Caco-2 (cell line): ENCODE measurements around the gene PSMG1. TPM values are rescaled to one million over a fixed set of nuclear protein-coding genes. Genes with fewer than 3 reads are reported as not detected.

ENCODE experiments used
- BruUV-seq: library from RNA; stranded (reverse); fragments of 400-500 nt; replicated peaks from 2 replicates; lab custom pipeline; 2021; lab: Mats Ljungman, UMichigan
- CTCF ChIA-PET: fragments of 300-600 bp; sonication (Branson Sonifier 250); formaldehyde crosslinking; loops from one replicate; lab custom pipeline; 2022; ENCODE audit warnings: antibody characterized with exemption; lab: Charles Lee
- POLR2A ChIA-PET: fragments of 300-600 bp; sonication (Branson Sonifier 250); formaldehyde crosslinking; loops from one replicate; lab custom pipeline; 2022; ENCODE audit warnings: antibody characterized with exemption; lab: Charles Lee
- DNase-seq, 2 experiments: peaks; one replicate each; pipeline versions ENCODE4 v3.0.0 to v3.0.0-alpha.2; 2020 to 2022
- H3K27me3 ChIP-seq: replicated peaks from 2 replicates; pipeline ENCODE4 v1.6.0; 2011; ENCODE audit warnings: low read length; ENCODE audit not compliant: control insufficient read depth, insufficient read depth
- H3K36me3 ChIP-seq: 2 replicates; pipeline ENCODE4 v1.5.1; 2011; ENCODE audit warnings: low read length; ENCODE audit not compliant: control insufficient read depth, insufficient read depth
- H3K4me1 ChIP-seq: fragments of 250-450 bp; sonication (Bioruptor Pico); 2 replicates; pipeline ENCODE4 v1.5.1; 2020; ENCODE audit warnings: mild to moderate bottlenecking
- H3K4me3 ChIP-seq: 2 replicates; pipeline ENCODE4 v1.5.1; 2011; ENCODE audit warnings: low read depth, mild to moderate bottlenecking, control low read depth, low read length
- H3K9me3 ChIP-seq: fragments of 250-450 bp; sonication (Bioruptor Pico); 2 replicates; pipeline ENCODE4 v1.5.1; 2020; ENCODE audit warnings: mild to moderate bottlenecking, moderate library complexity
- H3K27ac Mint-ChIP-seq: one replicate; pipeline ENCODE4 v1.8.0; 2022; ENCODE audit warnings: mixed read lengths; ENCODE audit not compliant: unreplicated experiment
- H3K27me3 Mint-ChIP-seq: one replicate; pipeline ENCODE4 v1.8.0; 2022; ENCODE audit warnings: mixed read lengths; ENCODE audit not compliant: insufficient read depth, unreplicated experiment
- H3K36me3 Mint-ChIP-seq: one replicate; pipeline ENCODE4 v1.8.0; 2022; ENCODE audit warnings: mild to moderate bottlenecking, mixed read lengths; ENCODE audit not compliant: insufficient read depth, unreplicated experiment
- H3K4me1 Mint-ChIP-seq: one replicate; pipeline ENCODE4 v1.8.0; 2022; ENCODE audit warnings: low read depth, mixed read lengths; ENCODE audit not compliant: unreplicated experiment
- H3K4me3 Mint-ChIP-seq: one replicate; pipeline ENCODE4 v1.8.0; 2022; ENCODE audit warnings: mild to moderate bottlenecking, moderate library complexity, mixed read lengths; ENCODE audit not compliant: unreplicated experiment
- H3K9me3 Mint-ChIP-seq: one replicate; pipeline ENCODE4 v1.8.0; 2022; ENCODE audit warnings: mixed read lengths; ENCODE audit not compliant: unreplicated experiment
- intact Hi-C: fragments of 100-400 bp; cut with micrococcal nuclease; formaldehyde crosslinking; loops from one replicate; pipeline ENCODE4 v1.10.0; 2022; ENCODE audit not compliant: unreplicated experiment
- total RNA-seq: library from RNA; stranded (reverse); gene quantifications from 2 replicates; pipeline ENCODE4 v1.2.3, GENCODE V29; 2022
- TF ChIP-seq, protein P1 (sequence below), 2 experiments: fragments of 200-600 bp in 1 of 2; IDR thresholded peaks; 1 replicate in 1 of 2; 2 replicates in 1 of 2; pipeline versions ENCODE4 v1.5.1 to v1.8.0; 2011 to 2022; ENCODE audit warnings: antibody characterized with exemption in 1 of 2, control low read depth in 1 of 2, inconsistent platforms in 1 of 2, low read depth in 1 of 2, low read length in 1 of 2, mild to moderate bottlenecking in 1 of 2, moderate library complexity in 1 of 2; ENCODE audit not compliant: insufficient read depth in 1 of 2, severe bottlenecking in 1 of 2, unreplicated experiment in 1 of 2

The PSMG1 gene
- total RNA-seq, 1 experiment from 2014 or later, result 86.2 TPM

DNA sequence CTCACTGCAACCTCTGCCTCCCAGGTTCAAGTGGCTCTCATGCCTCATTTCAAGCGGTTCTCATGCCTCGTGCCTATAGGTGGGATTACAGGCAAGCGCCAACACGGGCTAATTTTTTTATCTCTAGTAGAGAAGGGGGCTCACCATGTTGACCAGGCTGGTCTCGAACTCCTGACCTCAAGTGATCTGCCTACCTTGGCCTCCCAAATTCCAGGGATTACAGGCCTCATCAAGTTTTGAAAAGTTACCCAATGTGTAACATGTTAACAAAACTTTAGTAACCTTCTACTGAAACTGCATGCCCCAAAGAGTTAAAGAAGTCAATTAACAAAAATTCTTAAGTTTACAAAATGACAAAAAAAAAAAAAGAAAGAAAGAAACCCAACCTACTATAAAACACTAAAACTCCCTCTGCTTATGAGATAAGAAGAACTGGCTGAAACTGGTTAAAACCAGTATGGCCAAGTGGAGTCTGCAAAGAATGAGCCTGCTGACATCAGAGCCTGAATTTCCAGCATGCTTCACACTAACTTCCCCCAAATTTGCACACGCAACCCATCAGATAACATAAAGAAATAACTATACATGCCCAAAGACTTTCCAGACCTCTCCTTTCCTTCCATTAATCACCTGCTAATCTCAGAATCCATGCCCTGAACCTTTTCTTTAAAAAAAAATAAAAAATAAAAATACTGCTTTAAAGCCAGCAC lies 25.5 kb upstream of the PSMG1 start:
- peaks cover 15% of the 10 kb centered on the region for H3K4me1 ChIP-seq
- TF ChIP-seq, protein P1, sequence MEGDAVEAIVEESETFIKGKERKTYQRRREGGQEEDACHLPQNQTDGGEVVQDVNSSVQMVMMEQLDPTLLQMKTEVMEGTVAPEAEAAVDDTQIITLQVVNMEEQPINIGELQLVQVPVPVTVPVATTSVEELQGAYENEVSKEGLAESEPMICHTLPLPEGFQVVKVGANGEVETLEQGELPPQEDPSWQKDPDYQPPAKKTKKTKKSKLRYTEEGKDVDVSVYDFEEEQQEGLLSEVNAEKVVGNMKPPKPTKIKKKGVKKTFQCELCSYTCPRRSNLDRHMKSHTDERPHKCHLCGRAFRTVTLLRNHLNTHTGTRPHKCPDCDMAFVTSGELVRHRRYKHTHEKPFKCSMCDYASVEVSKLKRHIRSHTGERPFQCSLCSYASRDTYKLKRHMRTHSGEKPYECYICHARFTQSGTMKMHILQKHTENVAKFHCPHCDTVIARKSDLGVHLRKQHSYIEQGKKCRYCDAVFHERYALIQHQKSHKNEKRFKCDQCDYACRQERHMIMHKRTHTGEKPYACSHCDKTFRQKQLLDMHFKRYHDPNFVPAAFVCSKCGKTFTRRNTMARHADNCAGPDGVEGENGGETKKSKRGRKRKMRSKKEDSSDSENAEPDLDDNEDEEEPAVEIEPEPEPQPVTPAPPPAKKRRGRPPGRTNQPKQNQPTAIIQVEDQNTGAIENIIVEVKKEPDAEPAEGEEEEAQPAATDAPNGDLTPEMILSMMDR (IDR thresholded peaks at IDR 0.05; ENCODE audit: insufficient read depth in 1 of 2, low read depth in 1 of 2, low read length in 1 of 2, severe bottlenecking in 1 of 2, unreplicated experiment in 1 of 2), result no peak
- CTCF ChIA-PET, result no interaction called here
- BruUV-seq, result TSS peak; percentile 4
- no peaks in the 10 kb centered on the region for H3K36me3 ChIP-seq
- Mint-ChIP-seq H3K27ac (peak overlapping the region; percentile 73), H3K4me1 (peaks cover 13% of the 10 kb centered on the region), H3K9me3 (no peaks in the 10 kb centered on the region), H3K4me3 (no peak overlapping the region), H3K27me3 (no peaks in the 10 kb centered on the region), H3K36me3 (peaks cover 53% of the 10 kb centered on the region)
- no peaks in the 10 kb centered on the region for H3K9me3 ChIP-seq
- intact Hi-C loops, result no loop called here
- no peaks in the 10 kb centered on the region for H3K27me3 ChIP-seq
- POLR2A ChIA-PET, result no interaction called here
- DNase-seq, result peak in 1 of 2 experiments; percentile 29
- H3K4me3 ChIP-seq, result no peak overlapping the region

DNA sequence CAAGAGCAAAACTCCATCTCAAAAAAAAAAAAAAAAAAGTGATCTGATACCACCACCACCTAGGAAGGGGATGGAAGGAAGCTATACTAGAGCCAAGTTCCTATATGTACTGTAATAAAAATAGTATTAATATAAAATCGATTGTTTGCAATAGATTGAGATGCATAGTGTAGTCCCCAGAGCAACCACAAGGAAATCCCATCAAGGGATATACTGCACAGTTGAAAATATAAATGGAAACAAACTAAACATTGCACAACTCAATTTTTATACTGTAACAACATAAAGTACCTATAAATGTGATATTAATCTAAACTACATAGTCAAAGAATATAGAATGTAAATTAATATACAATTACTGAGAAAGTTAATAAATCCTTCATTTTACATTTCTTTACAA lies 20.9 kb upstream of the PSMG1 start:
- peaks cover 72% of the 10 kb centered on the region for H3K36me3 Mint-ChIP-seq
- CTCF ChIA-PET, result no interaction called here
- no peaks in the 10 kb centered on the region for H3K36me3 ChIP-seq

DNA sequence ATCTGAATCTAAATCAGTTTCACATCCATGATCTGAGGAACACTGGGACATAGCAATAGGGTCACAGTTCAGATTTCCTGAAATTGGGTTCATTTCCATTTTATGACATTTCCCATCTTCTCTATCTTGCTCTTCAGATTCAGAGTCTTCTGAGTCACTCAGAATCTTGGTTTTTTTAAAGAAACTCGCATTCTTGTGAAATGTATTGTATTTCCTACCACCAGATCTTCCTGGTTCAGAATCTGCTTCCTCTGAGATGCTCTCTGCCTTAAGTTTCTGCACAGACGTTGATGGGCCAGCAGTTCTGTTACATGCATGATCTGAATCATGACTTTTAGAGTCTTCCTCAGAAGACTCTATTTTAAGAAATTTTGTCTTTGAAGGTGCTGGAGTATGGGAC lies 15.5 kb upstream of the PSMG1 start:
- TF ChIP-seq, protein P1 (IDR thresholded peaks at IDR 0.05; ENCODE audit: insufficient read depth in 1 of 2, low read depth in 1 of 2, low read length in 1 of 2, severe bottlenecking in 1 of 2, unreplicated experiment in 1 of 2), result no peak
- H3K36me3 Mint-ChIP-seq, result peaks cover 88% of the 10 kb centered on the region
- ChIA-PET CTCF (no interaction called here), POLR2A (no interaction called here)
- H3K27ac Mint-ChIP-seq, result no peak overlapping the region
- H3K4me3 Mint-ChIP-seq, result no peak overlapping the region
- H3K9me3 Mint-ChIP-seq, result no peaks in the 10 kb centered on the region
- H3K36me3 ChIP-seq, result no peaks in the 10 kb centered on the region
- BruUV-seq, result no TSS peak
- no peak overlapping the region for H3K4me3 ChIP-seq
- no peaks in the 10 kb centered on the region for H3K27me3 Mint-ChIP-seq
- peaks cover 13% of the 10 kb centered on the region for H3K4me1 Mint-ChIP-seq
- no peaks in the 10 kb centered on the region for H3K4me1 ChIP-seq
- no peaks in the 10 kb centered on the region for H3K9me3 ChIP-seq
- no peak for DNase-seq
- no peaks in the 10 kb centered on the region for H3K27me3 ChIP-seq
- intact Hi-C loops, result no loop called here

More for the DNA sequence above, 20.9 kb upstream of the PSMG1 start:
- Mint-ChIP-seq H3K4me3 (no peak overlapping the region), H3K4me1 (peaks cover 7% of the 10 kb centered on the region), H3K27me3 (no peaks in the 10 kb centered on the region), H3K27ac (no peak overlapping the region), H3K9me3 (no peaks in the 10 kb centered on the region)
- H3K4me1 ChIP-seq, result peaks cover 8% of the 10 kb centered on the region
- H3K9me3 ChIP-seq, result no peaks in the 10 kb centered on the region
- TF ChIP-seq, protein P1 (IDR thresholded peaks at IDR 0.05; ENCODE audit: insufficient read depth in 1 of 2, low read depth in 1 of 2, low read length in 1 of 2, severe bottlenecking in 1 of 2, unreplicated experiment in 1 of 2), result no peak
- intact Hi-C loops, result no loop called here
- BruUV-seq, result no TSS peak
- no peaks in the 10 kb centered on the region for H3K27me3 ChIP-seq
- no peak overlapping the region for H3K4me3 ChIP-seq
- POLR2A ChIA-PET, result no interaction called here
- DNase-seq, result no peak
